HG03575 (cell line): ENCODE results near the gene BROX.
"Not testable (repeated sequence)": the region's sequence is repeated elsewhere in the genome, so short reads cannot be mapped to it uniquely, and the experiment has no call there.

Experiments used
- ATAC-seq: cut with Tn5 transposase; IDR thresholded peaks from one replicate; pipeline ENCODE4 v1.9.1; 2021; ENCODE audit not compliant: unreplicated experiment, insufficient number of reproducible peaks, low FRiP score; ENCODE audit errors: extremely low read depth

The BROX gene, protein sequence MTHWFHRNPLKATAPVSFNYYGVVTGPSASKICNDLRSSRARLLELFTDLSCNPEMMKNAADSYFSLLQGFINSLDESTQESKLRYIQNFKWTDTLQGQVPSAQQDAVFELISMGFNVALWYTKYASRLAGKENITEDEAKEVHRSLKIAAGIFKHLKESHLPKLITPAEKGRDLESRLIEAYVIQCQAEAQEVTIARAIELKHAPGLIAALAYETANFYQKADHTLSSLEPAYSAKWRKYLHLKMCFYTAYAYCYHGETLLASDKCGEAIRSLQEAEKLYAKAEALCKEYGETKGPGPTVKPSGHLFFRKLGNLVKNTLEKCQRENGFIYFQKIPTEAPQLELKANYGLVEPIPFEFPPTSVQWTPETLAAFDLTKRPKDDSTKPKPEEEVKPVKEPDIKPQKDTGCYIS

DNA sequence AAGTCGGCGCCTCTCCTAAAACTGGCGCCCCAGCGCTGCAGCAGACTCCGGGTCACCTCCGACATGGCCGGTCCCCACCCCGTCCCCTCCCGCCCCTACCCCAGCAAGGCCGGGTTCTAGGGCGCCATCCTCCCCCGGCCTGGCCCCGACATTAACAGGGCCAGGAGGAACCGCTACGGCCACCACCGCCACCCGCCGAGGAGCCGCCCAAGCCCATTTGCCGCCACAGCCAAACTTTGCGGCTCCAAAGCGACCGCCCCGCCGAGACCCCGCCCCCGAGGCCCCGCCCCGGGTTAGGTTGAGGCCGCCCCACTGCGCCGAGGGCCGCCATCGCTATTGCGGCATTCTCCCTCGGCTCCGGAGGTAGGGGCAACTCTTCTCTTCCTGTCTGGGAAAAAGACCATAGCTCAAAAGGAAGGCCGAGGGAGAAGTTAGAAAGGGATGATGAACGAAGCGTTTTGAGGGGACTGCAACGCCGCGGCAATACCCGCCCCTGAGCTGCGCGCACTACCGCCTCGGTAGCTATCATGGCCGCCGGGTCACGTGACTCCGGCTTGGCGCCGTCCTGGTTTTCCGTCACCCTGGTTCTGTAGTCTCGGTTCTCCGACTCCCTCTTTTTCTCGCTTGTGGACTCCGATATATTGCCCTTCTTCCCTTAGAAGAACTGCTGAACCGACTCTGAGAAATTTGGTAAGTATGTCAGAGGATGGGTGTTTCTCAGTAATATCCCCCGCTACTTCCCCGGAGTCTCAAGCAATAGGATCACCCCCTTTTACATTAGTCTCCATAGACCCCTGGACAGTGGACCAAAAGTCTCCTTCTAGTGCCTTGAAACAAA, at the start of gene BROX, which contains the start of gene AIDA:
Gene BROX, plus strand, starts transcription at position 312 of the 838 bp plus-strand sequence. CDS start 3,136 bp downstream, outside the sequence.
Gene AIDA, minus strand, starts transcription at position 239 of the 838 bp plus-strand sequence. Its CDS starts 174 bp downstream, at position 65.
- ATAC-seq: peak; percentile 45

DNA sequence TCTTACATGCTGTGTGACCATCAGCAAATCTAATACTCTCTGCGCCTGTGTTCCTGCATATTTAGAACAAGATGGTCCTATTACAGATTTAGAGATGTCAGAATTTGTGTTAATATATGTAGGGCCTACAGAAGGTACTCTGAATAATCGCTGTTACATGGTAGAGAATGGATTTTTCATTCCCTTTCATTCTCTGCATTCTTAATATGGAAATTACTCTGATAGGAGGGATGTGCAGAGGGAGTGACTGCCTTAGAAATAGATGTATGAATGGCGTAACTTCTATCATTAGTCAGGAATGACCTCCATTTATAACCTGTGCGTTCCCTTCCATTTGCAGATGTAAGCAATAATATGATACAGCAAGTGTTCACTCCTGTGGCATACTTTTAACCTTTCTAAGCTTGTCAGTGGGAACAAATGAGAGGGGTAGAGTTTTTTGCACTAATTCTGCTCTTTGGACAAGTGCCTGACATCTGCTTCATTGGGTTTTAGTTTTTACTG, 48.9 kb upstream of the BROX start:
- no peak for ATAC-seq

DNA sequence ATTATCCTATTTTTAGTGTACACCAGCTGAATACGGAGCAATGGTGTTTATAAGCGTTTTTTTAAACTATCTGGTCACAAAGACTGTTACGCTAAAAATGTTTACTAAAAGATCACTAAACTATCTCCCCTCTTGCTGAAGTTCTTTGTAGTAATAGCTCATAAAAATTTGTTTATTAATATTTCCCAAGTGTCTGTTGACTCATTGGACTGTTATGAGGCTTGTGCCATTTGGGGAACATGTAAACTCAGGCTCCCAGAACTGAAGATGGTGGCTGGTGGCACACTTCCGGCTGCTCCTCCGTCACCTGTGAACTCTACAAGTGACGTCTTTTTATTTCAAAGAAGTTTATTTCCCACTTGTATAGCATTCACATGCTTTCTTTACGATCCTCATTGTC, 46.4 kb upstream of the BROX start:
- ATAC-seq: no peak

DNA sequence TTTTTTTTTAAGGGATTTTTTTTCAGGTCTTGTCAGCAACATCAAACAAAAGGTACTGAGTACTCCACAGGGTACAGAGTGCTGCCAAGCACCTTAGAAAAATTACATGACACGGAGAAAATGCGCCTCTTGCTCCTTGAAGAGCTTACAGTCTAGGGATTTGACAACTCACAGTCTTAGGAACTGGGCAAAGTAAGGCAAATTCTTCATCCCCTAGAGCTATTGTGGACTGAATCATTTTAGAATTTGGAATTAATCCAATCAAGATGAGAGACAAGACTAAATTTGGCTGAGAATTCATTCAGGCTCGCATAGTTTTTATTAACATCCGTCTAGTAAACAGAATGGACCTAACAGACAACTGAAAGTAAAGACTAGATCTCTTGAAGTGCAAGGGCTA, 44.2 kb upstream of the BROX start:
- ATAC-seq: not testable (repeated sequence)

DNA sequence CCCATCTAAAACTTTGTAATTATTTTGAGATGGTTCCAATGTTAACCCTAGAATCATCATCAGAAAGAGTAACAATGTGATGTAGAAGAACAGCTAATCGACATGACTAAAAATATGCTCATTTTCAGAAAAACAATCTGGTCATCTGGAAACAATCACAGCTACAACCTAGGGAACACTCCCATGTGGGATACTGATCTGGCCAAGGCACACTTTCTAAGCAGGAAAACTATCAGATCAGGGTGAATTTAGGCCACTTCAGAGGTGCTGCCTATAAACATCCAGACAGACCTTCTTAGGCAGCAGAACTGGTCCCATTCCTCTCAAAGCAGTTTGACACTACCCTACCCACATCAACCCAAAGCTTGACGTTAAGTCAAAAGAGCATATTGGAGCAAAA, 43.3 kb upstream of the BROX start:
- not testable (repeated sequence) for ATAC-seq

DNA sequence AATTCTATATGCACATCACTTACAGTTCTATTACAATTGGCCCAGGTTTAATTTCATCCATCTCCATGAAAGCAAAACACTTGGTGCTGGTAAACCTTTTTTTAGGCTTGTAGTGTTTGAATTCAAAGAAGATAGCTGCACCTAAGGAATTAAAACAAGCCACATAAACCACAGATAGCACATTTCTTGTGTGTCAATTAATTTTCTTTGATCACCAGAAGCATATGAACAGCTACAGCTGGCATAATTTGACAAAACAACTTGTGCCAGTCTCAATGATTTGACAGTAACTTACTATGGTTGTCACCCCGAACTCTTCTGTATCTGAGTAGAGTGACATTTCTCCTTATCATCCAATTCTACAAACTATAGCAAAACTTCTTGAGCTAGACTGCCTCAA, 42.3 kb upstream of the BROX start:
- ATAC-seq: no peak

DNA sequence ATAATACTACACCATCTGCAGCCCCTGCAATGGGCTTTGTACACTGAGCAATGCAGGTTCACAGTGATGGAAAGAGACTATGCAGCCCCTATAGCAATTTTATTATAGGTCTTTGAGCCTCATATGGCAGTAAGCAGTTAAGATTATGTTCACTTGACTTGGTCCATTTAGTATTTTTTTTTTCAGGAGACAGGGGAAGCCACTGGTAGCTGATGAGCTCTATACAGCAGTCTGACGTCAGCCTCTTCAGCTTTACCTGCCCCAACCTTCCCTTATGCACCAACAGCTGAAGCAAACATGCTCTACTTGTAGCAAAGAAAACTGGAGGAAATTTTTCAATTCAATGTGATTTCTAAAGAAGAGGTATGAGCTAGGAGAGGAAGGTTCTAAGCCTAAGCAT, 32.3 kb upstream of the BROX start:
- ATAC-seq: no peak

DNA sequence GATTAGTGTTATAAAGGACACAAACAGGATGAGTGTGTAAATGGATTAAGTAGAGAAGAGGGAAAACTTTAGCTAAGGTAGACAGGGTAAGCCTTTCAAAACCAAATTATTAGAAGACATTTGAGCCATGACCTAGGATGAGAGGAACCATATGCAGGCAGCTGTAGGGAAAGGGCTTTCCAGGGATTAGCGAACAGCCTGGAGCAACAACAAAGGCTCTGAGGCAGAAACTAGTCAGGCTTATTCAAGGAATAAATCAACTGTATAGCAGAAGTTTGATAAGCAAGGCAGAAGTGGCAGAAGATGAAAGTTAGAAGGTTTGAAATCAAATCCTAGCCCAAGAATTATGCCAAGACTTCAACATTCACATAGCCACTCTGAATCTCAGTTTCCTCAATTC, 21.3 kb upstream of the BROX start:
- ATAC-seq: no peak

DNA sequence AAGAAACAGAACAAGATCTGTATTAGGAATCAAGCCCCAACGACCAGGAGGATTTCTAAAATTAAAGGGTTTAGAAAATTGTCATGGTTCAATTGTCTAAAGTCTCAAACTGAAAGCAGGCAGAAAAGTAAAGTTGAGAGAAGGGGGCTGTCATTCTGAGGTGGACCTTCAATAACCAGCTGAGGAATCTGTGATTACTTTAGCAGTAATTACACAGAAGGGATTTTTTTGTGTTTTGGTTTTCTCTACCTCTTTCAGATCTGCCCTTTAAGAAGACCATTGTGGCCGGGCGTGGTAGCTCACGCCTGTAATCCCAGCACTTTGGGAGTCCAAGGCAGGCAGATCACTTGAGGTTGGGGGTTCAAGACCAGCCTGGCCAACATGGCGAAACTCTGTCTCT, 17.4 kb upstream of the BROX start:
- ATAC-seq: no peak

DNA sequence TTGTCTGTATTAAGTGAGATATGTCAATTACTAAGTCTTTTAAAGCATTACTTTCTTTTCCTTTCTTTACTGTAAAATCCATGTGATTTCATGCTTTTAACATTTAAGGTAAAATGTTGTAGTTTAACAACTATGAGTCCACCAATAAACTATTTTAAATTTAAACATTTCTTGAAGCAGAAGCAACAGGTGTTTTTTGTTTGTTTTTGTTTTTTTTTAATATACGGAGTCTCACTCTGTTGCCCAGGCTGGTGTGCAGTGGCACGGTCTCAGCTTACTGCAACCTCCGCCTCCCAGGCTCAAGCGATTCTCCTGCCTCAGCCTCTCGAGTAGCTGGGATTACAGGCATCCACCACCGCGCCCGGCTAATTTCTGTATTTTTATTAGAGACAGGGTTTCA, 15.6 kb upstream of the BROX start:
- no peak for ATAC-seq

DNA sequence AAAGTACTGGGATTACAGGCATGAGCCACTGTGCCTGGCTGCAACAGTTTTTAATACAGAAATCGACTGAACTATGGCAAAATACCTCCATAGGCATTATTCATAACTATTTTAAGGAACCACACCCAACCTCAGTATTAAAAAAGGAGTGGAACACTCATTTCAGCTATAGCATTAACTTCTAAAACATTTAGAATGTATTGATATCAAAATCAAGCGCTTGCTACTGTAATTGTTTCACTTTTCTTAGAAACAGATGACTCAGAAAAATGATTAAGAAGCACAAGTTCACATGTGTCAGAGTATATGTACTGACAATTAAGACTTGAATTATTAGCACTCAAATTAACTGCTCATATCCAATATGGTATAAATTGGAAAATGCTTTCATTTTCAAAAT, 15.2 kb upstream of the BROX start:
- no peak for ATAC-seq

DNA sequence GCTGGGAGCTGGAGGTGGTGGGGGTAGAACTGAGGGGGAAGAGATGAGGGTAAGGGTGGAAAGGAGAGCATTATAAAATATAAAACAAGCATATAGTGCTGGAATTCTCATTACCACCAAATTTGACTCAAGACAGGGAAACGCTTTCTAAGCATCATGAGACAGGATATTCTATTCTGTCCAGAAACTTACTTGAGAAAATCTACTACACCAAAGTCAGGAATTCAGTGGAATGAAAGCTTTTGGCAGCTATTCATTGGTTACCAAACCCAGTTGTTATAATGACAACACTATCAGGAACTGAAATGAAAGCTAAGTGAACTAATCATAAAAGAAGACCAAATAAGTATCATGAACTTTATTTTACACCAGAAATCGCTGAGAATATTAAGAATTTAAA, 14.5 kb upstream of the BROX start:
- ATAC-seq: no peak

DNA sequence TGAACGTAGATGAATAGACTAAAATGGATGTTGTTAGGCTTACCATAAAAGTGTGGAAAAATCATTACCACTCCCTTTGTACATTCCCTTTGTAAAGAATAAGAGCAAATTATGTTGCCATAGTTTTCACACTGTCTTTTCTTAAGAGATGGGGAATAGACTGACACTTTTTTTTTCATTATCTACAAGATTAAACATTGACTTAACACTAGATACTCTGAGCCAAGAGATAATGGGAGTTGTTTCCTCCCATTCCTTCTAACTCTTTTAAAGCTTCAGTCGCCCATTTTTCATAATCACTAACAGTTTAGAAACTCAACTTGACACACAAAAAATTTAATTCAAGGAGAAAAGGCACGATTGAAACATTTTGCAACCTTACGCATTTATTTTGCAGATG, 10.2 kb upstream of the BROX start:
- ATAC-seq: no peak

DNA sequence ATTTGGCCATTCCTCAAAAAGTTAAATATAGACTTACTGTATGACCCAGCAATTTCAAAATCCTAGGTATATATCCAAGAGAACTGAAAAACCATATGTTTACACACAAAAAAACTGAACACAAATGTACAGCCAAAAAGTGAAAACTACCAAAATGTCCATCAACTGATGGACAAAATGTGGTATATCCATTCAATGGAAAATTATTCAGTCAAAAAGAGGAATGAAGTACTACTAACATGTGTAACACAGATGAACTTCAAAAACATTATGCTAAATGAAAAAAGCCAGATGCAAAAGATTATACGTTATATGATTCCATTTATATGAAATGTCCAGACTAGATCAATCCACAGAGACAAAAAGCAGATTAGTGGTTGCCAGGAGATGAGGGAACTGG, 8.1 kb upstream of the BROX start:
- ATAC-seq: no peak

DNA sequence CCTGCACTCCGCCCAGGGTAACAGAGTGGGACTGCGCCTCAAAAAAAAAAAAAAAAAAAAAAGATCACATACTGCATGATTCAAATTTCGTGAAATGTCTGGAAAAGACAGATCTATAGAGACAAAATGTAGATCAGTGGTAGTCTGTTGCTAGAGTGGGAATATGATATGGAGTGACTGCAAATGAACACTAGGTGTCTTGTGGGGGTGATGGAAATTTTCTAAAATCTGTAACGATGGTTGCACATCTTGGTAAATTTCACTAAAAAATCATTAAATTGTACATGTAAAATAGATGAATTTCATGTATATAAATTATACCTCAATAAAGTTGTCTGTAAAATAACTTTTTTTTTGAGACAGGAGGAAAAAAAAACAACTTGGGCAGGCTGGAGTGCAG, 5.5 kb upstream of the BROX start:
- ATAC-seq: no peak

DNA sequence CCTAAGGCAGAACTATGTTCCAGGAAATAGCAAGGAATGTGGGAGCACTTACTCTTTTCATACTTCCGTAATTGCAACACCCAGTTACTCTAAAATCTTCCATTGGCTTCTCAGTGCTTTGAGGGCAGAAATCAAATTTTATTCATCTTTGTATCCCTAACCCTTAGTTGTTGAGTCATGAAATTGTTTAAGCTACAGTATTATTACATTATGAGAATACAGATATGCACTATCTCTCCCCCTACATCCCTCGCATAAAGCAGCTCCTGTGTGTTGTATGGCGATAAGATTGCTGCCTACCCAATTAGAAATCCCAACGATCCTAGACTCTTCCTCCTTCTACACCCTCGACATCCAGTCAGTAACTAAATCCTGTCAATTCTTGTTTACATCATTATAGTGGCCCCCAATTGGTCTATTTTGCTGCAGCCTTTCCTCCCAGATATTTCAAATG, 2.6 kb upstream of the BROX start:
- ATAC-seq: no peak

DNA sequence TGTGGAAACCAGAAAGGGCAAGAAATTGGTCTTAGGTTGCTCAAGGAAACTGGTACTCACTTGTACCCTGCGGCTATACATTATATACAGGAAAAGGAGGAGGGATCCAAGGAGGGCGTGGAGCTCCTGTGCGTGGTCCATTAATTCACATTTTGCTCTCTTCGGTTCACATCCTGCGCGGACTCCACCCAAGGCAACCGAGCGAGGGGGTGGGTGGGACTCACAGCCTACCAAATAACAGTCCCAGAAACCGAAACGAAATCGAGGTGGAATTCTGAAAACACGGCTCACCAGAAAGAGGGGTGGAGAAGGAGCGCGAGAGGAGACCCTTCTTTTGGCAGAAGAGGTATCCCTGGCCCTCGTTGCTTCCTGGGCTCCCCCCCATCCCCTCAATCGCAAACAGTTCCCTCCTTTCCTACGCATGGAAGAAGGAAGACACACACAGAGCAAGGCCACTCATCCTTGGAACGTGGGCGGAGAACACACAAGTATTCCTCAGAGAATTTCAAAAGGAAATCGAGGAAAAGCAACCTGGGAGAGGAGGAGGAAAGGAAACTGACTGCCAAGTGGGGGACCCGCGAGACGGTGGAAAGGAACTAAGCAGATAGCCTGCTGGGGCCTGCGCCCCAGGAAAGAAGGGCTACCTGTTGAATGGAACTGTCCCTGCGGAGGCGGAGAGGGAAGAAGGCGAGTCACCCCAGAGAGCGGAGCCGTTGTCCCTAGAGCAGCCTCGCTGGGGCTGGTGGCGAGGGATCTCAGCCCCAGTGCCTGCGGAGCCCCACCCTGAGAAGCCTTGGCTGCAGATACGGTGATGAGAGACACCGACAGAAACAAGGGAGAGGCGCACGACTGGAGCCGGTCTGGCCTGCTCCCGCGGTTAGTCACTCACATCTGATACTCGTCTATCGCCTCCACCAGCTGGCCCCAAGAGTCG, 778 bp upstream of the BROX start:
- peak; percentile 21 for ATAC-seq

DNA sequence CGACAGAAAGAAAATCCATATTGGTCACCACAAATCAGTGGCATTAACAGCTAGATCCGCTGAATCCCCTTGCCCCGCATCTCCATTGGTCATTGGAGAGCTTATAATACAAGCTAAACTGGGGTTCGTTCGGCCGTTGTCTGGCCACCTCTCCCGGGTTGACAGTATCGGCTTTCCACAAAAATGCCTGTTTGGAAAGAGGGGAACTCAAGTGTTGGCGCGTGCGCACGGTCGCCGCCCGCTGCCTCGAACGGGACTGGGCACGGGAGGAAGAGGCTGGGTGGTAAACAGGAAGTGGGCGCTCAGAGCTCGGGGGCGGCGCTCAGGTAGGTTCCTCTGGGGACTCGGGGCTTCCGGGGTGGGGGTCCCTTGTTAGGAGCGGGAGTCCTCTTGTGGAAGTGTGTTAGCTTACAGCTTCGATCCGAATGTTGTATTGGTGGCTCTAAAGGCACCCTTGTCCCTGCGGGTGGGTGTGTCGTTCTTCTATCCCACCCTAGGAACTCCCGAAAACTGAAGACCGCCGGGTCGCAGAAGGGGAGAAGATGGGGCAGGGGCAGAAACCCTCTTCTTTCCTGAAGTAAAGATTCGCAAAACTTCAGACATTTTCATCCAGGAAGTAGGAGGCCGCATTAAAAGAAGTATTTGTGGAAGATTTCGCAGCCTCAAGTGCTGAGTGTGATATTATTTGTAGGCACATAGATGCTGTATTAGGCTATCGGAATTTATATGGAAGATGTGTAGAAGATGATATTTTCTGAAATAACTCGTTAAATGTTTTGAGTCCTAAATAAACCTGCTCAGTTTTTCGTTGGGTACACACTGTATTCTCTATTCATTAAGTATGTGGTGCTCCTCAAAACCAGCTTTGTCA, 962 bp downstream of the BROX start:
- peak; percentile 50 for ATAC-seq
